ENCODE results near the gene COMMD6.

DNA sequence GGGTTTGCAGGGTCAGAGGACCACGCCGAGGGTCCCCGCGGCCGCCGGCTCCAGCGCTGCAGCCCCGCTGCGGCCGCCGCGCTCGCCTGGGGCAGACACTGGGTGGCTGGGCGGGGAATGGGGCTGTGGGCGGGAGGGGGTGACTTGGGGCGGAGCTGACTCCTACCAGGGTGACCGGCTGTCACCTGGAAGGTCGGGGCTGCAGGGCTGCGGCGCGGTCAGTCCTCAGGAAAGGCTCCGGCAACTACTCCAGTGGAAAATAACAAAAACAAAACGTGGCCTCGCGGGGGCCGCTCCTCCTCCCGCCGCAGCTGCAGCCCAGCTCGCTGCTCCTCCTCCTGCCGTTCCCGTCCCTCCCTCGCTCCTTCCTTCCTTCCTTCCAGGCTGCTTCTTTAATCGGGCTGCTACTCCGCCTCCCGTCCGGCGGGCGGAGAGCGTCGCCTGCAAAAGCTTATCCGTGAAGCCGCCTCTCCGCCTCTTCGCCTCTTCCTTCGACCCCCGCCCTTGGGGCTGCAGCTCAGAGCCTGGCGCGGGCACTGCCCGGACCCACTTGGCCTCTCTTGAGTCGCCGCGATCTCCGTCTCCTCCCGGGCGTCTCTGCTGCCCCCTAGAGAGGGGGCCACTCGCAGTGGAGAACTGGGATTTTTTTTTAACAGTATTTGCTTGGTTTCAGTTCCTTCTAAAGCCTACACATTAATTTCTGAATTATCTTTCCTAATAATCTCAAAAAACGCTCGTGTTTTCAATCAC lies 55.4 kb downstream of the COMMD6 start, which contains the start of gene TBC1D4:
- TF ChIP-seq, protein P1, sequence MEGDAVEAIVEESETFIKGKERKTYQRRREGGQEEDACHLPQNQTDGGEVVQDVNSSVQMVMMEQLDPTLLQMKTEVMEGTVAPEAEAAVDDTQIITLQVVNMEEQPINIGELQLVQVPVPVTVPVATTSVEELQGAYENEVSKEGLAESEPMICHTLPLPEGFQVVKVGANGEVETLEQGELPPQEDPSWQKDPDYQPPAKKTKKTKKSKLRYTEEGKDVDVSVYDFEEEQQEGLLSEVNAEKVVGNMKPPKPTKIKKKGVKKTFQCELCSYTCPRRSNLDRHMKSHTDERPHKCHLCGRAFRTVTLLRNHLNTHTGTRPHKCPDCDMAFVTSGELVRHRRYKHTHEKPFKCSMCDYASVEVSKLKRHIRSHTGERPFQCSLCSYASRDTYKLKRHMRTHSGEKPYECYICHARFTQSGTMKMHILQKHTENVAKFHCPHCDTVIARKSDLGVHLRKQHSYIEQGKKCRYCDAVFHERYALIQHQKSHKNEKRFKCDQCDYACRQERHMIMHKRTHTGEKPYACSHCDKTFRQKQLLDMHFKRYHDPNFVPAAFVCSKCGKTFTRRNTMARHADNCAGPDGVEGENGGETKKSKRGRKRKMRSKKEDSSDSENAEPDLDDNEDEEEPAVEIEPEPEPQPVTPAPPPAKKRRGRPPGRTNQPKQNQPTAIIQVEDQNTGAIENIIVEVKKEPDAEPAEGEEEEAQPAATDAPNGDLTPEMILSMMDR (conservative IDR thresholded peaks at IDR 0.05; ENCODE audit: low read depth, low read length), result peak; percentile 84
- TF ChIP-seq POLR2A (IDR thresholded peaks at IDR 0.05; ENCODE audit: low read depth, low read length) (0 out of 2 replicates have a peak, but pooled peaks have one; percentile 39), CEBPB (IDR thresholded peaks at IDR 0.05; ENCODE audit: low read depth, low read length) (no peak), RFX5 (IDR thresholded peaks at IDR 0.05; ENCODE audit: low read depth, low read length) (no peak), NFE2L2 (IDR thresholded peaks at IDR 0.05; ENCODE audit: low read depth, low read length) (no peak), MXI1 (IDR thresholded peaks at IDR 0.05; ENCODE audit: borderline replicate concordance, low read depth, low read length) (peak; percentile 64; the same call in 1 of the 2 replicates), RCOR1 (IDR thresholded peaks at IDR 0.05; ENCODE audit: insufficient replicate concordance, low read length) (no peak), BHLHE40 (IDR thresholded peaks at IDR 0.05; ENCODE audit: low read depth, low read length) (no peak), MAFK (IDR thresholded peaks at IDR 0.05; ENCODE audit: low read depth, low read length) (no peak)
- TF ChIP-seq, protein P2, sequence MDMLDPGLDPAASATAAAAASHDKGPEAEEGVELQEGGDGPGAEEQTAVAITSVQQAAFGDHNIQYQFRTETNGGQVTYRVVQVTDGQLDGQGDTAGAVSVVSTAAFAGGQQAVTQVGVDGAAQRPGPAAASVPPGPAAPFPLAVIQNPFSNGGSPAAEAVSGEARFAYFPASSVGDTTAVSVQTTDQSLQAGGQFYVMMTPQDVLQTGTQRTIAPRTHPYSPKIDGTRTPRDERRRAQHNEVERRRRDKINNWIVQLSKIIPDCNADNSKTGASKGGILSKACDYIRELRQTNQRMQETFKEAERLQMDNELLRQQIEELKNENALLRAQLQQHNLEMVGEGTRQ (IDR thresholded peaks at IDR 0.05; ENCODE audit: low read depth, low read length), result no peak
- TF ChIP-seq, protein P3, sequence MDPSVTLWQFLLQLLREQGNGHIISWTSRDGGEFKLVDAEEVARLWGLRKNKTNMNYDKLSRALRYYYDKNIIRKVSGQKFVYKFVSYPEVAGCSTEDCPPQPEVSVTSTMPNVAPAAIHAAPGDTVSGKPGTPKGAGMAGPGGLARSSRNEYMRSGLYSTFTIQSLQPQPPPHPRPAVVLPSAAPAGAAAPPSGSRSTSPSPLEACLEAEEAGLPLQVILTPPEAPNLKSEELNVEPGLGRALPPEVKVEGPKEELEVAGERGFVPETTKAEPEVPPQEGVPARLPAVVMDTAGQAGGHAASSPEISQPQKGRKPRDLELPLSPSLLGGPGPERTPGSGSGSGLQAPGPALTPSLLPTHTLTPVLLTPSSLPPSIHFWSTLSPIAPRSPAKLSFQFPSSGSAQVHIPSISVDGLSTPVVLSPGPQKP (IDR thresholded peaks at IDR 0.05; ENCODE audit: borderline replicate concordance, low read depth, low read length), result no peak

Data from IMR-90 (cell line).